Muscle layer of colon (tissue), 2 donors: ENCODE measurements around the gene NRL.
"Not testable (repeated sequence)": the region's sequence is repeated elsewhere in the genome, so short reads cannot be mapped to it uniquely, and the experiment has no call there.

Source experiments
- H3K27ac ChIP-seq: one replicate; pipeline ENCODE4 v1.7.0; 2013; ENCODE audit warnings: low read depth, mild to moderate bottlenecking, low read length, moderate library complexity
- H3K27me3 ChIP-seq, 2 donors: one replicate each; pipeline ENCODE4 v1.7.0; 2013; ENCODE audit warnings: low read length in 2 of 2, mild to moderate bottlenecking in 2 of 2; ENCODE audit not compliant: insufficient read depth in 2 of 2, control insufficient read depth in 1 of 2
- H3K36me3 ChIP-seq: one replicate; pipeline ENCODE4 v1.7.0; 2013; ENCODE audit warnings: mild to moderate bottlenecking, low read length; ENCODE audit not compliant: insufficient read depth
- H3K4me1 ChIP-seq: one replicate; pipeline ENCODE4 v1.7.0; 2013; ENCODE audit warnings: mild to moderate bottlenecking, low read length; ENCODE audit not compliant: insufficient read depth
- H3K4me3 ChIP-seq, 2 donors: one replicate each; pipeline ENCODE4 v1.7.0; 2013; ENCODE audit warnings: low read length in 2 of 2, low read depth in 1 of 2, mild to moderate bottlenecking in 1 of 2, moderate library complexity in 1 of 2
- H3K9ac ChIP-seq: one replicate; pipeline ENCODE4 v1.7.0; 2013; ENCODE audit warnings: low read length
- H3K9me3 ChIP-seq: one replicate; pipeline ENCODE4 v1.7.0; 2013; ENCODE audit warnings: mild to moderate bottlenecking, low read length
- donor health status: abdominal sarcoma.
- donor health status: Adenocarcinoma of cecum.

Gene NRL

DNA sequence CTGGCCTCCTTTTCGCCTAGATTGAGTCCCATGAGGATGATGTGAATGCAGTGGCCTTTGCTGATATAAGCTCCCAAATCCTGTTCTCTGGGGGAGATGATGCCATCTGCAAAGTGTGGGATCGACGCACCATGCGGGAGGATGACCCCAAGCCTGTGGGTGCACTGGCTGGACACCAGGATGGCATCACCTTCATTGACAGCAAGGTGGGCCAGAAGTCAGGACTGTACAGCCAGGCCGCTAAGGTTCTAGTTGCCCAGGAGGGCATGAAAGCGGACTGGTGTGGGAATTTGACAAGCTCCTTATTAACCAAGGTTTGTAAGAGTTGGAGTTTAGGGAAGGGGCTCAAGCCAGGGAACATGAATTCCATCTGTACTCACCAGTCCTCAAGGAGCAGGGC lies 4.9 kb upstream of the NRL start:
- Histone ChIP-seq H3K27me3 (no peaks in the 10 kb centered on the region), H3K9me3 (no peaks in the 10 kb centered on the region), H3K4me3 (no peak overlapping the region), H3K27ac (no peak overlapping the region), H3K9ac (no peak overlapping the region), H3K36me3 (peaks cover 54% of the 10 kb centered on the region), H3K4me1 (peaks cover 16% of the 10 kb centered on the region)

DNA sequence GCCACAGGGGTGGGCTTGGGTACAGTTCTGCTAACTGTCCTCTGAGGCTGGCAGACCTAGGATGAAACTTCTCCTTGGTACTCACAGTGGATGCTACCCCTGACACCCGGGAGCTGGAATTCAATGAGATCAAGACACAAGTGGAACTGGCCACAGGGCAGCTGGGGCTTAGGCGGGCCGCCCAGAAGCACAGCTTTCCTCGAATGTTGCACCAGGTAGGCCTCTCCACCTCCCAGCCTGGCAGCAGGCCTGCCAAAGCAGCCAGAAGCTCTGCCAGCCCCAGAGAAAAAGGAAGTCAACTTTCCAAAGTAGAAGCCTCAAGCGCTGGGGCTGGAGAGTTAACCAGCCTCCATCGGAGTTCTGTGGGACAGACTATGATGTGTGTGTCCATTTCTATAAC lies 2.4 kb upstream of the NRL start:
- H3K4me3 ChIP-seq, result no peak overlapping the region
- H3K27me3 ChIP-seq, result no peaks in the 10 kb centered on the region
- no peaks in the 10 kb centered on the region for H3K9me3 ChIP-seq
- no peak overlapping the region for H3K27ac ChIP-seq
- peaks cover 19% of the 10 kb centered on the region for H3K4me1 ChIP-seq
- H3K36me3 ChIP-seq, result peaks cover 41% of the 10 kb centered on the region
- H3K9ac ChIP-seq, result no peak overlapping the region

DNA sequence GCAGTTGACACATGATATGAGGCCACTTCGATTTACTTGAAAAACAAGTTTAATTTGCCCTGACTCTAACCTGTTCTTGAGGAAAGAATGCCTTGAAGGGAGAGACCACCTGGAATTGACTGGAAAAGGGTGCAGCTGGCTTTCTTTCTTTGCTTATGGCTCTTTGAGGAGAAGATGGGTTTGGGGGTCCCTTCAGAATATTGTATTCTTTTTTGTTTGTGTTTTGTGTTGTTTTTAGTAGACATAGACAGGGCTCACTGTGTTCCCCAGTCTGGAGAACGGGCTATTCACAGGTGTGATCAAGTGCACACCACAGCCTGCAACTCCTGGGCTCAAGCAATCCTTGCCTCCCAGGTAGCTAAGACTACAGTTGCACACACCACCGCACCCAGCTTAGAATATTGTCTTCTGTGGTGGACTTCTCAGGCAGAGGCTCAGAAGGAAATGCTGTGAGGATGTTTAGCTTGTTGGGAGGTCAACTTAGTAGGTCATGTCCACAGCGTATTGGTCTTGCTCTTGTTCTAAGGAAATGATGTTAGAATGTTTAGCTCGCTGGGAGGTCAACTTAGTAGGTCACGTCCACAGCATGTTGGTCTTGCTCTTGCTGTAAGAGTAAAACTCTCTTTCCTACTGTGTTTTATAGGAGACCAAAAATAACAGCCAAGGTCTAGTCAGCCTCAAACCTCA lies 1.5 kb upstream of the NRL start:
- peak overlapping the region; percentile 59 for H3K9ac ChIP-seq
- H3K4me1 ChIP-seq, result peaks cover 19% of the 10 kb centered on the region
- H3K4me3 ChIP-seq, result peak overlapping the region in 1 of 2 donors; percentile 84
- H3K9me3 ChIP-seq, result no peaks in the 10 kb centered on the region
- H3K27ac ChIP-seq, result no peak overlapping the region
- peaks cover 35% of the 10 kb centered on the region for H3K36me3 ChIP-seq
- no peaks in the 10 kb centered on the region for H3K27me3 ChIP-seq

DNA sequence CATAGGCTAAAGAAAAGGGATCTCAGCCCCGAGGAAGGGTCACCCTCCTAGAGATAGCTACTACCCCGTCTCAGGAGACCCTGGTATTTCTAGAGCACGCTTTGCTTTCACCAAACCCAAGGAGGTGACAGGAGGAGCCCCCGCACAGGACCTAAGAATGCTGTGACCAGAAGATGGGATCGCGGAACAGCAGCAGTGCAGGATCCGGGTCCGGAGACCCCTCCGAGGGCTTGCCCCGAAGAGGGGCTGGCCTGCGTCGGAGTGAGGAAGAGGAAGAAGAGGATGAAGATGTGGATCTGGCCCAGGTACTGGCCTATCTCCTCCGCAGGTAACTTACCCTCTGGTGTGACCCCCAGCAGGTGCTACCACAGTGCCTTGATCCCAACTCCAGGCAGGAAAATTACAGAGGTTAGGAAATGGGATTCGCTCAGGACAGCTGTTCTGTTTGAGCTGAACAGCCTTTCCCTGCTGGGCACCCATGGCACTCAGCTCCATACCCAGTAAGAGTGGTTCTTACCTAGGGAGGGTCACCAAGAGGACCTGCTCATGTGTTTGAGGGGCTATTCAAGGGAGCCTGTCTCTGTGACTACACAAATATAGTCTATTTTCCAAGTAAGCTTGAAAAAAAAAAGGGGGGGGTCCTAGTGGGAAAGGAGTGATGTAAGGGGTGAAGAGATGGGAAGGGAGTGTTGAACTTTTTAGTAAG lies 826 bp upstream of the NRL start:
- H3K4me1 ChIP-seq, result peaks cover 19% of the 10 kb centered on the region
- peaks cover 28% of the 10 kb centered on the region for H3K36me3 ChIP-seq
- peak overlapping the region; percentile 84 to 87 for H3K4me3 ChIP-seq
- peak overlapping the region; percentile 93 for H3K27ac ChIP-seq
- H3K9me3 ChIP-seq, result no peaks in the 10 kb centered on the region
- no peaks in the 10 kb centered on the region for H3K27me3 ChIP-seq
- peak overlapping the region; percentile 59 for H3K9ac ChIP-seq

DNA sequence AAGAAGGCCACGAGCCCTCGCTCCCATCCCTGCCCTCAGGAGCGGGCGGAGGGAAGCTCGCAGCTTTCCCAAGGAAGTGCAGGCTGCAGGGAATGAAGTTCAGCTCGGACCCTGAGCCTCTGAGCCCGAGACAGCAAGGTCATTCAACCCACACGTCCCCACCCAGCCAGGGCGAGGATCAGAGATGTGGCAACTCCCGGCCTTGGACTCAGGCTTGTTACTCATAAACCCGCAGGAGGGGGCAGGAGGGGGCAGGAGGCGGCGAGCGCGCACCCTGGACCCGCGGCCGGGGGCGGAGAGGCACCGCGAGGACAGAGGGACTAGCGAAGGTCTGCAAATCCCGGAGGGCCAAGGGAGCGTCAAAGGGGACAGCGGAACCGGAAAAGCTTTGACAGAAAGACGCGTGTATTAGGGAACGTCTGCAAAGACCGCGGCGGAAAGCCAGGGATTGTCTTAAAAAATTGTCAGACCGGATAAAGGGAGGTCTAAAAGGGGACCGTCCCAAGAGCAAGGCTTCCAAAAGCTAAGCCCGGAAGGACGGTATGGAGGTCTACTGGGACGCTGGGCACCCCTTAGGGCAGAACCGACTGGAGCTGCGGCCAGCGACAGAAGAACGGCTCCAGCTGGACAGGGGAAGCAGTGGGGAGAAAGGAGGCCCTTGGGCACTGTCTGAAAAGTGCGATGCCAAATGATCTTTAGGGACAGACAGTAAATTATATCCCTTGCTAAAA lies 783 bp downstream of the NRL start:
- Histone ChIP-seq H3K27me3 (no peaks in the 10 kb centered on the region), H3K4me1 (peaks cover 20% of the 10 kb centered on the region), H3K4me3 (peak overlapping the region; percentile 82 to 84), H3K9me3 (no peaks in the 10 kb centered on the region), H3K27ac (peak overlapping the region; percentile 87), H3K36me3 (peaks cover 17% of the 10 kb centered on the region), H3K9ac (peak overlapping the region; percentile 66)

DNA sequence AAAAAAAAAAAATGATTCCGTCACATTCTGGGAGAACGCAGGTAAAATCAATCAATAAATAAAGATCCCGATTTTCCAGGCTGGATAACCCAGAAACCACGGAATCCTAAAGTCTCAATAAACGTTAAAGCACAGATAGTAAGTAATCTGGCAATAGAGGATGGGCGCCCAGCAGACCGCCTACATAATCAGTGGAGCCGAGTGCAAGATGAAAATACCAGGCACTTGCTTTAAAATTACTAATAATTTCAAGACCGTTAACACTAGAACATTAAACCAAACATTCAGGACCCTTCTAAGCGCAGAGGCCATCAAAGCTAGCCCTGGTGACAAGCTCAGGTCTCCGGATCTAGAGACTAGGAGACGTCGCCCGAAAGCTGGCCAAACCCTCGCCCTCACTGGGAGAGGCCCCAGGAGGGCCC lies 1.4 kb downstream of the NRL start:
- Histone ChIP-seq H3K4me1 (peaks cover 25% of the 10 kb centered on the region), H3K9ac (peak overlapping the region; percentile 66), H3K36me3 (peaks cover 11% of the 10 kb centered on the region), H3K27me3 (no peaks in the 10 kb centered on the region), H3K4me3 (peak overlapping the region; percentile 82 to 84), H3K27ac (peak overlapping the region; percentile 87), H3K9me3 (no peaks in the 10 kb centered on the region)

DNA sequence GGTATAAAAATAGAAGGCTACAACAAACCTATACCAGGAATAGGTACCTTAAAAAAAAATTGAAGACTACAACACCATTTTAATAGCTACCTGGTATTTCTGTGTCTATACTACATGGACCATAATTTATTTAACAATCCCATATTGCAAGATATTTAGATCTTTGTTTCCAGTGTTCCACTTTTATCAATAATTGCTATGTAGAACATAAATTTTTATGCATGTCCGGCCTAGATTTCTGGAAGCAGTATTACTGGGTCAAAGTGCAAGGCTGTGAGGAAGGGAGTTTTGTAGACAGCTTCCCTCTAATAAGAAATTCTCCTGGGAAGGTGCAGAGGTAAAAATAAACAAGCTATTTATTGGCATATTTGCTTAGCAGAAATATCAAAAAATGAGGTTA lies 4.2 kb downstream of the NRL start:
- Histone ChIP-seq H3K4me3 (no peak overlapping the region), H3K27ac (no peak overlapping the region), H3K9ac (no peak overlapping the region), H3K4me1 (peaks cover 12% of the 10 kb centered on the region), H3K9me3 (no peaks in the 10 kb centered on the region), H3K27me3 (no peaks in the 10 kb centered on the region), H3K36me3 (no peaks in the 10 kb centered on the region)

DNA sequence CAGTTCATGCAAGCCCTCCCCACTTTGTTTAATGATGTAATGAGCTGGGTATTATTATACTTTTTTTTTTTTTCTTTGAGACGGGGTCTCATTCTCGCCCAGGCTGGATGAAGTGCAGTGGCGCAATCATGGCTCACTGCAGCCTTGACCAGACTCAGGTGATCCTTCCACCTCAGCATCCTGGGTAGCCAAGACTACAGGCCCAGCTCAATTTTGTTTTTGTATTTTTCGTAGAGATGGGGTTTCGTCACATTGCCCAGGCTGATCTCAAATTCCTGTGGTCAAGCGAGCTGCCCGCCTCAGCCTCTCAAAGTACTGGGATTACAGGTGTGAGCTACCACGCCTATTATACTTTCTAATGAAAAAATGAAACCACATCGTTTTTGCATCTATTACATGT lies 4.7 kb downstream of the NRL start:
- no peaks in the 10 kb centered on the region for H3K27me3 ChIP-seq
- no peaks in the 10 kb centered on the region for H3K36me3 ChIP-seq
- H3K9ac ChIP-seq, result no peak overlapping the region
- H3K27ac ChIP-seq, result no peak overlapping the region
- no peak overlapping the region for H3K4me3 ChIP-seq
- H3K9me3 ChIP-seq, result no peaks in the 10 kb centered on the region
- peaks cover 10% of the 10 kb centered on the region for H3K4me1 ChIP-seq

DNA sequence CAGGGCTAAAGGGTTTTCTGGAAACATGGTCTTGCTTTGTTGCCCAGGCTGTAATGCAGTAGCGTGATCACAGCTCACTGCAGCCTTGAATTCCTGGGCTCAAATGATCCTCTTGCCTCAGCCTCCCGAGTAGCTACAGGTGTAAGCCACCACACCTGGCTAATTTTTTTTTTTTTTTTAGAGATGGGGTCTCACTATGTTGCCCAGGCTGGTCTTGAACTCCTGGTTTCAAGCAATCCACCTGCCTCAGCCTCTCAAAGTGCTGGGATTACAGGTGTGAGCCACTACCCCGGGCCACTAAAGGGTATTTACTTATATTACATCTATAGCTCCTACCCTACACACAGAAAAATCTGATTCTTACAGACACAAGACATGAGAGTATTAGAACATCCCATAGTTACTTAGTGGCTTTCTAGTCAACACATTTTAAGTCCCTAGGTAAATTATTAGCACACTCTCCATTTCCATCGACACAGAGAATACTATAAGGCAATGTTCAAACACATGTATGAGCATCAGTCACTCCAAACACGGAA lies 6.3 kb downstream of the NRL start:
- Histone ChIP-seq H3K27ac (no peak overlapping the region), H3K4me3 (no peak overlapping the region), H3K9ac (no peak overlapping the region), H3K9me3 (no peaks in the 10 kb centered on the region), H3K27me3 (no peaks in the 10 kb centered on the region), H3K36me3 (no peaks in the 10 kb centered on the region), H3K4me1 (peaks cover 9% of the 10 kb centered on the region)

DNA sequence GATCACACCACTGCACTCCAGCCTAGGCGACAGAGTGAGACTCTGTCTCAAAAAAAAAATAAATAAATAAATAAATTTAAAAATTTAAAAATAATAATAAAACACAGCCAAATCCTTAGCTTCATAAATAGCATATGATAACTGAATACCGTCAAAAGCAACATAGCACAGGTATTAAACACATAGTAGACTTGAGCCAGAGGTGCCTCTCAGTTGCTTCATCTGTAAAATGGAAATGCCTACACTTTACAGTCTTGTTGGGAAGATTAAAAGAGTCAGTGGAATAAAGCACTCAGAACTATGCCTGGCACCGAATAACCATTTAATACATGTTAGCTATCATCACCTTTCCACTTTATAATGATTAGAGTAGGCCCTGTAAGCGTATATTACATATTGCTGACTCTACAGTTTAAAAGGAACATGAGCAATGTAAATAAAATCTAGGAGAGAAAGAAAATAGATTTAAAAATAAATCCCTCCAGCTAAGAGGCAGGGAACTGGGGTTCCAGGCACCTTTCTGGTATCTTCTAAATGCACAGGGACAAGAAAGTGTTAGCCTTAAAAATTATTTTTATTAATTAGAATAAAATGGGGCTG lies 8.0 kb downstream of the NRL start:
- Histone ChIP-seq H3K9ac (no peak overlapping the region), H3K27ac (no peak overlapping the region), H3K36me3 (no peaks in the 10 kb centered on the region), H3K4me3 (no peak overlapping the region), H3K9me3 (no peaks in the 10 kb centered on the region), H3K4me1 (peaks cover 6% of the 10 kb centered on the region), H3K27me3 (no peaks in the 10 kb centered on the region)

DNA sequence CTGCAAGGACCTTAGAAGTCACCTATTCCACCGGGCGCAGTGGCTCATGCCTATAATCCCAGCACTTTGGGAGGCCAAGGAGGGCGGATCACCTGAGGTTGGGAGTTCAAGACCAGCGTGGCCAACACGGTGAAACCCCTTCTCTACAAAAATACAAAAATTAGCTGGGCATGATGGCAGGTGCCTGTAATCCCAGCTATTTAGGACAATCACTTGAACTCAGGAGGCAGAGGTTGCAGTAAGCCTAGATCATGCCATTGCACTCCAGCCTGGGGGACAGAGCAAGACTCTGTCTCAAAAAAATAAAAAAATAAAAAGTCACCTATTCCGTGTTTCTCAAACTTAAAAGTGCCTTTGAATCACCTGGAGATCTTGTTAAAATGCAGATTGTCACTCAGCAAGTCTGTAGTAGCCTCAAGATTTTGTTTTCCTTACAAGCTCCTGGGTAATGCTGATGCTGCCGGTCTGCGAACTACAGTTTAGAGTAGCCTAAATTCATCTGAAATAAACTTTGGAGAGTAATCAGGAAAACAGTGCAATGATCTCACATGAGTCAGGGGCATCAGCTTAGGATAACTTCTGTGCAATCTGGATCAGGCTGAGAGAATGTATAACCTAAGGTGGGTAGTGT lies 9.0 kb downstream of the NRL start:
- not testable (repeated sequence) for H3K27me3 ChIP-seq, H3K4me1 ChIP-seq, H3K4me3 ChIP-seq, H3K9ac ChIP-seq, H3K27ac ChIP-seq, H3K9me3 ChIP-seq, H3K36me3 ChIP-seq
